Endothelial cell (in vitro differentiated cells): Measurements from ENCODE around the gene NT5C2. TPM values are rescaled to one million over a fixed set of nuclear protein-coding genes. Genes with fewer than 3 reads are reported as not detected.
"Not testable (repeated sequence)": the region's sequence is repeated elsewhere in the genome, so short reads cannot be mapped to it uniquely, and the experiment has no call there.

Source experiments
- DNase-seq: peaks from one replicate; pipeline ENCODE4 v3.0.0; 2021; ENCODE audit warnings: low spot score
- H3K27ac Mint-ChIP-seq: one replicate; pipeline ENCODE4 v1.8.0; 2021; ENCODE audit warnings: mixed read lengths, inconsistent platforms; ENCODE audit not compliant: unreplicated experiment
- H3K27me3 Mint-ChIP-seq: one replicate; pipeline ENCODE4 v1.8.0; 2021; ENCODE audit warnings: mild to moderate bottlenecking, moderate library complexity, mixed read lengths, inconsistent platforms; ENCODE audit not compliant: unreplicated experiment
- H3K36me3 Mint-ChIP-seq: one replicate; pipeline ENCODE4 v1.8.0; 2021; ENCODE audit warnings: mild to moderate bottlenecking, low read depth, mixed read lengths, inconsistent platforms; ENCODE audit not compliant: unreplicated experiment
- H3K4me1 Mint-ChIP-seq: one replicate; pipeline ENCODE4 v1.8.0; 2021; ENCODE audit warnings: mild to moderate bottlenecking, mixed read lengths, inconsistent platforms; ENCODE audit not compliant: unreplicated experiment
- H3K4me3 Mint-ChIP-seq: one replicate; pipeline ENCODE4 v1.8.0; 2021; ENCODE audit warnings: mild to moderate bottlenecking, mixed read lengths, inconsistent platforms; ENCODE audit not compliant: unreplicated experiment
- H3K9me3 Mint-ChIP-seq: one replicate; pipeline ENCODE4 v1.8.0; 2021; ENCODE audit warnings: mixed read lengths, inconsistent platforms; ENCODE audit not compliant: unreplicated experiment
- total RNA-seq: library from RNA; stranded (reverse); fragmentation: NEBNext Ultra II Directional; extraction: Animal tissue kit (Norgen Biotek cat#: 25700); gene quantifications from one replicate; pipeline ENCODE4 v1.2.1, GENCODE V29; 2021; ENCODE audit not compliant: unreplicated experiment
- TF ChIP-seq, protein P1 (sequence below): fragments of 200-600 bp; sonication (generic); IDR thresholded peaks from one replicate; pipeline ENCODE4 v1.5.0; 2021; ENCODE audit warnings: antibody characterized with exemption; ENCODE audit not compliant: unreplicated experiment

Gene NT5C2
- total RNA-seq, 1 donor from 2014 or later, result 88.2 TPM

- TF ChIP-seq, protein P1, sequence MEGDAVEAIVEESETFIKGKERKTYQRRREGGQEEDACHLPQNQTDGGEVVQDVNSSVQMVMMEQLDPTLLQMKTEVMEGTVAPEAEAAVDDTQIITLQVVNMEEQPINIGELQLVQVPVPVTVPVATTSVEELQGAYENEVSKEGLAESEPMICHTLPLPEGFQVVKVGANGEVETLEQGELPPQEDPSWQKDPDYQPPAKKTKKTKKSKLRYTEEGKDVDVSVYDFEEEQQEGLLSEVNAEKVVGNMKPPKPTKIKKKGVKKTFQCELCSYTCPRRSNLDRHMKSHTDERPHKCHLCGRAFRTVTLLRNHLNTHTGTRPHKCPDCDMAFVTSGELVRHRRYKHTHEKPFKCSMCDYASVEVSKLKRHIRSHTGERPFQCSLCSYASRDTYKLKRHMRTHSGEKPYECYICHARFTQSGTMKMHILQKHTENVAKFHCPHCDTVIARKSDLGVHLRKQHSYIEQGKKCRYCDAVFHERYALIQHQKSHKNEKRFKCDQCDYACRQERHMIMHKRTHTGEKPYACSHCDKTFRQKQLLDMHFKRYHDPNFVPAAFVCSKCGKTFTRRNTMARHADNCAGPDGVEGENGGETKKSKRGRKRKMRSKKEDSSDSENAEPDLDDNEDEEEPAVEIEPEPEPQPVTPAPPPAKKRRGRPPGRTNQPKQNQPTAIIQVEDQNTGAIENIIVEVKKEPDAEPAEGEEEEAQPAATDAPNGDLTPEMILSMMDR, result no peak
- Mint-ChIP-seq H3K4me1 (peaks cover 13% of the 10 kb centered on the region), H3K4me3 (no peak overlapping the region), H3K9me3 (no peaks in the 10 kb centered on the region), H3K36me3 (peaks cover 3% of the 10 kb centered on the region), H3K27me3 (no peaks in the 10 kb centered on the region), H3K27ac (peak overlapping the region; percentile 40)
- no peak for DNase-seq
These were observed 39.9 kb upstream of the NT5C2 start for GRCh38 chr10:103232772-103233488.

DNA sequence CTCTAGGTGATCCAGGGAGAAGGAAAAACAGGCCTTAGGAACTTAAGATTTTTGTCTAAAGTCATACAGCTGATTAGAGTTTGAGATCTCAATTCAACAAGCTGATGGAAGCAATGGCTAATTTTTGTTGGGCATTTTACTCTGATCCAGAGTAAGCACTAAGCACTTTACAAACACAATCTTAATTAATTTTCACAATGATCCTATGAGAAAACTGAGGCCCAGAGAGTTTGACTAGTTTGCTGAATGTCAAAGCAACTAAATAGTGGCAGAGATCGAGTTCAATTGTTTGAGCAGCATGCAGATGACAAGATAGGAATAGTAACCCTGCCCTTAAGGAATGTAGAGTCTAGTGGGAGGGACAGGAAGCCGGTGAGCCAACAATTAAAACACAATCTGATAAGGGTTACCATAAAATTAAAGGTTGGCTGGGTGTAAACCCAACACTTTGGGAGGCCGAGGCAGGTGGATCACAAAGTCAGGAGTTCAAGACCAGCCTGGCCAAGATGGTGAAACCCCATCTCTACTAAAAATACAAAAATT, 39.1 kb upstream of the NT5C2 start:
- Mint-ChIP-seq H3K27ac (peak overlapping the region; percentile 84), H3K4me1 (peaks cover 13% of the 10 kb centered on the region), H3K27me3 (no peaks in the 10 kb centered on the region), H3K36me3 (peaks cover 3% of the 10 kb centered on the region), H3K9me3 (no peaks in the 10 kb centered on the region), H3K4me3 (no peak overlapping the region)
- DNase-seq, result no peak
- TF ChIP-seq, protein P1, result no peak

- Mint-ChIP-seq H3K27ac (peak overlapping the region; percentile 84), H3K4me1 (peaks cover 13% of the 10 kb centered on the region), H3K27me3 (no peaks in the 10 kb centered on the region), H3K36me3 (no peaks in the 10 kb centered on the region), H3K4me3 (no peak overlapping the region), H3K9me3 (no peaks in the 10 kb centered on the region)
- peak; percentile 28 for DNase-seq
- TF ChIP-seq, protein P1, result no peak
These were observed 38.0 kb upstream of the NT5C2 start for GRCh38 chr10:103231047-103231551.

DNA sequence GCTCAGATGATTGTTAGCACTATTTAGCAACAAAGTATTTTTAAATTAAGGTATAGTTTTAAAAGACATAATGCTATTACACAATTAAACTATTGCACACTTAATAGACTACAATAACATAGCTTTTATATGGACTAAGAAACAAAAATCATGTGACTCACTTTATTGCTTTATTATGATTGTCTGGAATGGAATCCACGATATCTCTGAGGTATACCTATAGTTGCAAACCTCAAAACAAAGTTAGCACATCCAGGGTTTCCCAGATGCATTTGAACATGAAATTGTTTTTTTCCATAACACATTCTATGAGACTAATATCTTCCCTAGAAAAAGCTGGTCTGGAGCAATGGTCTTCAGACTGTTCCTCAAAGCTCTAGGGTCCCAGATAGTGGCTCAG, 34.3 kb upstream of the NT5C2 start:
- no peak for DNase-seq
- H3K27me3 Mint-ChIP-seq, result peaks cover 4% of the 10 kb centered on the region
- H3K9me3 Mint-ChIP-seq, result peaks cover 2% of the 10 kb centered on the region
- peaks cover 12% of the 10 kb centered on the region for H3K36me3 Mint-ChIP-seq
- H3K4me1 Mint-ChIP-seq, result peaks cover 9% of the 10 kb centered on the region
- no peak overlapping the region for H3K27ac Mint-ChIP-seq
- TF ChIP-seq, protein P1, result no peak
- H3K4me3 Mint-ChIP-seq, result no peak overlapping the region

GRCh38 chr10:103225939-103226338, 32.9 kb upstream of the NT5C2 start:
- Mint-ChIP-seq H3K4me3 (no peak overlapping the region), H3K27ac (no peak overlapping the region), H3K4me1 (peaks cover 2% of the 10 kb centered on the region), H3K9me3 (peaks cover 5% of the 10 kb centered on the region), H3K36me3 (peaks cover 14% of the 10 kb centered on the region), H3K27me3 (peaks cover 4% of the 10 kb centered on the region)
- DNase-seq, result no peak
- TF ChIP-seq, protein P1, result no peak

DNA sequence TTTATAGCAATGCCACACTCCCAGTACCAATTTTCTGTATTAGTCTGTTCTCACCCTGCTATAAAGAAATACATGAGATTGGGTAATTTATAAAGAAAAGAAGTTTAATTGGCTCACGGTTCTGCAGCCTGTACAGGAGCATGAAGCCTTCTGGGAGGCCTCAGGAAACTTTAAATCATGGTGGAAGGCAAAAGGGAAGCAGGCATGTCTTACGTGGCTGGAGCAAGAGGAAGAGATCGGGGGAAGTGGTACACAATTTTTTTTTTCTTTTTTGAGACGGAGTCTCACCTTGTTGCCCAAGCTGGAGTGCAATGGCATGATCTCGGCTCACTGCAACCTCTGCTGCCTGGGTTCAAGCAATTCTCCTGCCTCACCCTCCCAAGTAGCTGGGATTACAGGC, 31.6 kb upstream of the NT5C2 start:
- not testable (repeated sequence) for H3K4me1 Mint-ChIP-seq, H3K27me3 Mint-ChIP-seq, DNase-seq, H3K27ac Mint-ChIP-seq, H3K9me3 Mint-ChIP-seq, H3K4me3 Mint-ChIP-seq
- H3K36me3 Mint-ChIP-seq, result peaks cover 14% of the 10 kb centered on the region
